Esophagus squamous epithelium (tissue), 4 donors: ENCODE data around the gene OSBPL8.

Experiments
- POLR2A ChIP-seq, 4 donors: fragments of 450-650 bp; IDR thresholded peaks; one replicate each; pipeline ENCODE4 v1.6.1; 2017; ENCODE audit warnings: antibody characterized with exemption in 4 of 4, mild to moderate bottlenecking in 4 of 4, moderate library complexity in 3 of 4
- TF ChIP-seq, protein P1 (sequence below), 6 experiments: fragments of 450-650 bp in 4 of 6; fragments of 200-600 bp in 2 of 6; sonication (generic) in 2 of 6; IDR thresholded peaks; one replicate each; pipeline ENCODE4 v1.5.1; 2016 to 2019; ENCODE audit warnings: antibody characterized with exemption in 6 of 6, mild to moderate bottlenecking in 4 of 6, moderate library complexity in 4 of 6

DNA sequence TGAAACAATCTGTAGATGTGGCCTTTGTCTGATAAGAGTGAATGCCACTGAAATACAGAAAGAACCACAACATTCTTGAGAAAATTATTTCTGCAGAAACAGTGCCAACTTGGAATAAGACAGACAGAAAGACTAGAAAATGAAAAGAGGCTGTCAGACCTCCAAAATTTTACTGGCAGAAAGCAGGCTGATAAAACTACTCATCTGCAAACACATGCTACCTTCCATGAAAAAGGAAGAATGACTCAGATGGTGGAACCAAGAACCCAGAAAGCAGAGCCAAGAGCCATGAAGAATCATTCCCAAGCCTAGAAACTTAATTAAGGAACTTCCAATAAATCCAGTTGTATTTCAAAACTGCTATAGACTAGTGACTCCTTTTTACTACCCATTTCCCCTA is 31.9 kb upstream of the OSBPL8 start:
- TF ChIP-seq, protein P1, sequence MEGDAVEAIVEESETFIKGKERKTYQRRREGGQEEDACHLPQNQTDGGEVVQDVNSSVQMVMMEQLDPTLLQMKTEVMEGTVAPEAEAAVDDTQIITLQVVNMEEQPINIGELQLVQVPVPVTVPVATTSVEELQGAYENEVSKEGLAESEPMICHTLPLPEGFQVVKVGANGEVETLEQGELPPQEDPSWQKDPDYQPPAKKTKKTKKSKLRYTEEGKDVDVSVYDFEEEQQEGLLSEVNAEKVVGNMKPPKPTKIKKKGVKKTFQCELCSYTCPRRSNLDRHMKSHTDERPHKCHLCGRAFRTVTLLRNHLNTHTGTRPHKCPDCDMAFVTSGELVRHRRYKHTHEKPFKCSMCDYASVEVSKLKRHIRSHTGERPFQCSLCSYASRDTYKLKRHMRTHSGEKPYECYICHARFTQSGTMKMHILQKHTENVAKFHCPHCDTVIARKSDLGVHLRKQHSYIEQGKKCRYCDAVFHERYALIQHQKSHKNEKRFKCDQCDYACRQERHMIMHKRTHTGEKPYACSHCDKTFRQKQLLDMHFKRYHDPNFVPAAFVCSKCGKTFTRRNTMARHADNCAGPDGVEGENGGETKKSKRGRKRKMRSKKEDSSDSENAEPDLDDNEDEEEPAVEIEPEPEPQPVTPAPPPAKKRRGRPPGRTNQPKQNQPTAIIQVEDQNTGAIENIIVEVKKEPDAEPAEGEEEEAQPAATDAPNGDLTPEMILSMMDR (IDR thresholded peaks at IDR 0.05), result no peak
- no peak for TF ChIP-seq POLR2A (IDR thresholded peaks at IDR 0.05)
